ENCODE measurements around the gene WDR62.

Gene WDR62

DNA sequence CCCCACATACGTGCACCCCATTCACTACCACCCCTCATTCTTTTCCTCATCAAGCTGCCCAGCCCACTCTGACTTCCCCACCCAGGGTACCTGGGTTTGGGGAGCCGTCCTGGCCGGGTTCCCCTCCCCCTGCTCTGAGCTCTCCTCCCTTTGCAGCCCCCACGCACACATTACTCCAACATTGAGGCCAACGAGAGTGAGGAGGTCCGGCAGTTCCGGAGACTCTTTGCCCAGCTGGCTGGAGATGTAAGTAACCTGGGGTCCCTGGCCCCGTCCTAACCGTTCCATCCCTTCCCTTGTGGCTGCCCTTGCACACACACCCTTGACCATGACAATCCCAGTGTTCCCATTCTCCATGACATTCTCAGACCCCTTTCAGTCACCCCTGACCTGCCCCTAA is 87.8 kb downstream of the WDR62 start:
- DNase-seq, result no peak

DNA sequence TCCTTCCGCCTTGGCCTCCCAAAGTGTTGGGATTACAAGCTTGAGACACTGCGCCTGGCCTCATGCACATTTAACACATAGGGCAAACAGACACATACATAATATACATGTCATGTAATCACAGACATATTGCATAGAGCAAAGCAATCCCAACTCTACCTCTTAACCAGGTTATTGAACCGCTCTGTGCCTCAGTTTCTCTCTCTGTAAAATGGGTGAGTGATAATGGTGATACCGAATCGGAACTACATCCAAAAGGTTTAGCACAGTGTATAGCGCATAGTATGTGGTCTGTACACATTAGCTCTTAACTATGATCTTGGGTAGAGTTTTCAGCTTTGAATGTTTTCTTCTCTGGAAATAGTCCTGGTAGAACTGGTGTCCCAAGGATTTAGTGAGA is 89.9 kb downstream of the WDR62 start:
- DNase-seq, result no peak

DNA sequence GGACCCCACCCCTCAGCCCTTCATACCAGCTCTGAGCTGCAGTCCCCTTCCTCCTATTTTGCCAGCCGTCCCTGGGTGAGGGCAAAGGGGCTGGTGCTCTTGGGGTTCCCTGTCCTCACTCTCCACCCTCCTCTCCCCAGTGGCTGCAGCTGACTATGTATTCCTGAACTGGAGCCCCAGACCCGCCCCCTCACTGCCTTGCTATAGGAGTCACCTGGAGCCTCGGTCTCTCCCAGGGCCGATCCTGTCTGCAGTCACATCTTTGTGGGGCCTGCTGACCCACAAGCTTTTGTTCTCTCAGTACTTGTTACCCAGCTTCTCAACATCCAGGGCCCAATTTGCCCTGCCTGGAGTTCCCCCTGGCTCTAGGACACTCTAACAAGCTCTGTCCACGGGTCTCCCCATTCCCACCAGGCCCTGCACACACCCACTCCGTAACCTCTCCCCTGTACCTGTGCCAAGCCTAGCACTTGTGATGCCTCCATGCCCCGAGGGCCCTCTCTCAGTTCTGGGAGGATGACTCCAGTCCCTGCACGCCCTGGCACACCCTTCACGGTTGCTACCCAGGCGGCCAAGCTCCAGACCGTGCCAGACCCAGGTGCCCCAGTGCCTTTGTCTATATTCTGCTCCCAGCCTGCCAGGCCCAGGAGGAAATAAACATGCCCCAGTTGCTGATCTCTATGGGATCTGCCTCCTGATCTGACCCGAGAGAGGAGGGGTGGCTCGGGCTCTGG is 95.1 kb downstream of the WDR62 start:
- DNase-seq, result no peak

DNA sequence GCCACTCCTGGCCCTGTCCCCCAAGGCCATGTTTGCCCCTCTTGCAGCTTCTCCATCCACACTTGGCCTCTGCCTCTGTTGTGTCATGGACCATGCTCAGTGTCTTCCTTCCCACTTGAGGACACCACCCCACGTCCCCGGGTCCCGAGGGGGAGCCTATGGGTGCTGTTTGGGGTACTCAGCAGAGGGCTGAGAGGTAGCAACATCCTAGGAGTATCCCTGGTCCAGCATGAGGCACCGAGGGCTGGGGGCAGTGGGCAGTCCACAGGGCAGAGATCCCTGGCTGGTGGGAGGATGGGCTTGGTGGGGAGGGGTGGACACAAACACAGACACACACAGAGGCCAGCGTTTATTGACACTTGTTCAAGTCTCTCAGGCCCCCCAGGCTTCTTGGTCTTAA is 95.9 kb downstream of the WDR62 start:
- DNase-seq, result no peak

DNA sequence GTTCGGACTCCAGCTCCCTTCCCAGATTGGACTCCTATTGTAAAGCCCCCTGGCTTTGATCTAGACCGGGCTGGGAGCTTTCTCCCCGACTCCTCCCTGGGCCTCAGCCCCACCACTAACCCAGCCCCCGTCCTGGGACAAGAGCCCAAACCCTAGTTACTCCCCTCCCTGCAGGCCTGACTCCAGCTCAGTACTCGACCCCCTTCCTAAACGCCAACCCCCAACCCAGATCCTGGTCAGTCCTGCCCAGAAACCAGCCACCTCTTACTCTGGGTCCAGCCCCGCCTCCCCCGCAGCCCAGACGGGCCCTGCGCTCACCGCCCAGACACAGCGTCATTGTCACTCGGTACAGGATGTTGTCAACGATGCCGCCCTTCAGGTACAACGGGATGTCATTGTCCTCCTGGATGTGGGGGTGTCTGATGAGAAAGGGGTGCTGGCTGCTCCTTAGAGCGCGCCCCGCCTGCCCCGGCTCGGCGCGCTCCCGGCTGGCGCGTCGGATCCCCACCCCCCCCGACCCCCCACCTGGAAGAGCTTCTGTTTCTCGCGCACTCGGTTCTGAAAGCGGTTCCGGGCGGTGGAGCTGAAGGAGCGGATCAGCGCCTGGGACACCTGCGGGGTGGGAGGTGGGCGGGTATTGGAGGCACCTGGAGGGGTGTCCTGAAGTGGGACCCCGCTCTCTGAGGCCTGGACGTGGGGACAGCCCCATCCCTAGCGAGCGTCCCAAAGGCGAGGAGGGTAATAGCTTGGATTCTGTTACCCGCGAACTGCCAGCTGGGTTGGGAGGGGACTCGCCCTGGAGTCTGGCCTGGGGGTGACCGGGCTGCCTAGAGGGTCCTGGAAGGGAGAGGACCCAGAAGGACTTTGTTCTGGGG is 96.7 kb downstream of the WDR62 start:
- no peak for DNase-seq

DNA sequence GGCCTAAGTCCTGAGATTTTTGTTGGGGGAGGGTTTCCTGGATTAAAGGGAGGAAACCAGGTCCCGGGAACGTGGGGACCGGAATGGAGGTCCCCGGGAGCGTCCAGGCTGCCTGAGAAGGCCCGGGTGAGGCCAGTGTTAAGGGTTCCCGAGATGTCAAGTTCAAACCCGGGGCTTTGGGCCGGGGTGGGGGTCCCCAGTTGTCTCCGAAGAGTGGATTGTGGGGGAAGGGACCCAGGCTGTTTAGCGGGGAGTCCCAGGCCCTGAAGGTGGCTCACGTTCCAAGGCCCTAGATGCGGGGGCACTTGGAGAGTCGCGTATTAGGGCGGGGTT is 97.3 kb downstream of the WDR62 start:
- DNase-seq, result no peak

DNA sequence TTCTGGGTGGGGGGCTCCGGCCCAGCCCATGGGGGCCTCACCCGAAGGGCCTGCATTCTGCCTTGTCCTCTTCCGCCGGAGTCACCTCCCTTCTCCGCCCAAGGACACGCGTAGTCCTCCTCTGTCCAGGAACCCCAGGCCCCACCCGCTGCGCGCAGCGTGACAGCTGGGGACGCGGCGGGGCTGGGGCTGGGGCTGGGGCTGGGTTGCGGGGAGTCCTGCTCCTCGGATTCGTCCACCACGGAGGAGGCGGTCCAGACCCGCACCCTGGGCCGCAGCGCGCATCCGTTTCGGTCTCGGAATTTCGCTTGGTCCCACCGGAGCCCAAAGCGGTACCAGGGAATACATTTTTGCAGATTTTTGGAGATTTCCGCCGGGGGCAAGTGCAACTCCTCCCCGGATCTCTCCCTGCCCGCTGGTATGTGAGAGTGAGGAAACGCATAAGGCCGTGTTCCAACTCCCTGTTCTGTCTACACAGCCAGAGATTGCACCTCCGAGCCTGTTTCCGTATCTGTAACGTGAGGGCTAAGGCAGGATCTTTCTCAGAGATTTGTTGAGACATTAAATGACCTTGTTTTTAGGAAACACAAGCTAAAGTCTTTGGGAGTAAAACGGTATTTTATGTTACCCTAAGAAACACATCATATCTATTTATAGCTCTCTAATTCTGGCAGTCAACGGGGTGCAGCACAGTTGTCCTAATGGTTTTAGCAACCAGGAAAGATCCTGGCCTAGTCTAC is 97.8 kb downstream of the WDR62 start, which contains the start of gene COX7A1:
TSS of gene COX7A1 (minus strand) at position 96 of the 740 bp plus-strand sequence. CDS start at position 56, 40 bp downstream.
- no peak for DNase-seq

DNA sequence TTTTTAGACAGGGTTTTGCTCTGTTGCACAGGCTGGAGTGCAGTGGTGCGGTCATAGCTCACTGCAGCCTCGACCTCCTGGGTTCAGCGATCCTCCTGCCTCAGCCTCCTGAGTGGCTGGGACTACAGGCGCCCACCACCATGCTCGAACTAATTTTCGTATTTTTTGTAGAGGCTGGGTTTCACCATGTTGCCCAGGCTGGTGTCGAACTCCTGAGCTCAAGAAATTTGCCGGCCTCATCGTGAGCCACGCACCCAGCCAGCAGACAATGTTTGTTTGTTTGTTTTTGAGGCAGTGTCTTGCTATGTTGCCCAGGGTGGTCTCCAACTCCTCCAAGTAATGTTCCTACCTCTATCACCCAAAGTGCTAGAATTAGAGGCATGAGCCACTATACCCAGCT is 98.4 kb downstream of the WDR62 start:
- no peak for DNase-seq
